ENCODE data around the gene LUC7L3. TPM values are rescaled to one million over a fixed set of nuclear protein-coding genes. Genes with fewer than 3 reads are reported as not detected.

LUC7L3 gene
- total RNA-seq, 3 donors from 2014 or later: 91.0 to 122 (median 114) TPM

DNA sequence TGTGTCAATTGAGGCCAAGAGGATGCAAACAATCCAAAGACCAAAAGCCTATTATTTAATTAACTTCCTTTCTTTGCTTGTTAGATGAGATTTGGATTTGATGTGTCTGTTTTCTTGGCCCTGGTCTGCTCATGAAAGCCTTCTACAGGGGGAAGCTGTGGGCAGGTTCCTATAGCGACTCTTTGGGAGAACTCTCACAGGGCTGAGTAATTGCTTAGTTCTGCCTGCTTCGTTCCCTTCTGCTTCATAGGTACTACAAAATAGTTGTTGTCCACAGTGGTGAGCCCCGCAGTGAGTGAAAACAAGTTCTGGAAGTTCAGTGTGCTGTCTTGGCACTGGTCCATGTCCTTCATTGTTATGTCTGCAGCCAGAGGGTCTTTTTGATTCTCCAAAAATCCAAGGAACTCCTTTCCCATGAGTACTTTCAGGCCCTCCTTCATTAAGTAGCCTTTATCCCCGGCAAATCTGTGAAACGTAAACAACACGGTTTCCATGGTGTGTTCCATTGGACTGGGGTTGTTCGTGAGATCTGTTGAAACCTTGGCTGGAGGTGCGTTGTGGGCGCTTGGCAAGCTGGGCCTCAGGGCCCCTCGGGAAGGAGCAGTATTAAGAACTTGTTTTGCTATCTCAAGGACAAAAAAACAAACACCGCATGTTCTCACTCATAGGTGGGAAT lies 77.9 kb downstream of the LUC7L3 start:
- H3K36me3 ChIP-seq (ENCODE audit: low read depth): no peaks in the 10 kb centered on the region
- H3K4me1 ChIP-seq (ENCODE audit: low read depth): no peaks in the 10 kb centered on the region
- no peak overlapping the region for H3K4me3 ChIP-seq
- TF ChIP-seq CTCF (IDR thresholded peaks at IDR 0.05): no peak
- DNase-seq (no peak), ATAC-seq (no peak)
- H3K9me3 ChIP-seq: no peaks in the 10 kb centered on the region
- intact Hi-C loops (cut with DNase I, micrococcal nuclease): no loop called here

DNA sequence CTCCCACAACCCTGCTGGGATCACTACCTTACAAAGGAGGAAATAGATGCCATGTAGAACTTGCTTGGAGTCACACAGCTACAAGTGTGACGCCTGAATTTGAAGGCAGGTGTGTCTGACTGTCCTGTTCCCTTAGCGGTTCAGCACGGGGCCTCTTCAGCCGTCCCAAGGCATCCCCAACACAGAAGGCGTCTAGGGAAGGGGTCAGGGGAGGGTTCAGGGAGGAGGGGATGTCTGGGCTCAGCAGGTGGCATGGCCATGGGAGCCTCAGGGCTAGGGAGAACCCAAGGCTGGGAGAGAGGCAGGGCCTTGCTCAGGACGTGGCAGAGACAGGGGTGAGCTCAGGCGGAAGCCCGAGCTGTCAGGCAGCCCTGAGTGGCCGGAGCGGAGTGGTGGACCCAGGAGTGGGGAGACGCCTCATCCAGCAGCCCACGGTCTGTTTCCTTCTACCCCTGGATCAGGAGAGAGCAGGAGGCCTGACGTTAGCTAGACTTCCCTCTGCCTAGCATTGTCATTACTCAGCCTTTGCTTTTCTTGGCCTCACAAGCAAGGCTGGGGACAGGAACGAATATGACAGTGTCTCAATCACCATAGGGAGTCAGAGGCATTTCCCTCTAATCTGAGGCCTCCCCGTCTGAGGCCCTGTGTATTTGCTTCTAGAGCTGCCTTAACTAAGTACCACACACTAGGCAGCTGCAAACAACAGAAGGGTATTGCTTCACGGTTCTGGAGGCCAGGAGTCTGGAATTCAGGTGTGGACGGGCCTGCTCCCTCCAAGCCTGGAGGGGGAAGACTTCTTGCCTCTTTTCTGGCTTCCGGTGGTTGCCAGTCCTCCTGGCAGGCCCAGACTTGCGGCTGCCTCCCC lies 79.3 kb downstream of the LUC7L3 start:
- peak; percentile 11 for ATAC-seq
- H3K36me3 ChIP-seq (ENCODE audit: low read depth): no peaks in the 10 kb centered on the region
- H3K4me1 ChIP-seq (ENCODE audit: low read depth): no peaks in the 10 kb centered on the region
- H3K9me3 ChIP-seq: no peaks in the 10 kb centered on the region
- TF ChIP-seq CTCF (IDR thresholded peaks at IDR 0.05): no peak
- intact Hi-C loops (cut with DNase I, micrococcal nuclease): no loop called here
- no peak for DNase-seq
- H3K4me3 ChIP-seq: no peak overlapping the region

- no peak for DNase-seq
- Histone ChIP-seq H3K36me3 (ENCODE audit: low read depth) (no peaks in the 10 kb centered on the region), H3K4me3 (no peak overlapping the region), H3K9me3 (no peaks in the 10 kb centered on the region), H3K4me1 (ENCODE audit: low read depth) (no peaks in the 10 kb centered on the region)
- intact Hi-C loops (cut with DNase I, micrococcal nuclease): no loop called here
- TF ChIP-seq CTCF (IDR thresholded peaks at IDR 0.05): no peak
- no peak for ATAC-seq
Observed at GRCh38 chr17:50799582-50799981, 80.2 kb downstream of the LUC7L3 start.

GRCh38 chr17:50800196-50800700 lies 80.8 kb downstream of the LUC7L3 start:
- TF ChIP-seq CTCF (IDR thresholded peaks at IDR 0.05): no peak
- ATAC-seq (no peak), DNase-seq (no peak)
- intact Hi-C loops (cut with DNase I, micrococcal nuclease): no loop called here
- no peaks in the 10 kb centered on the region for H3K9me3 ChIP-seq
- H3K4me1 ChIP-seq (ENCODE audit: low read depth): no peaks in the 10 kb centered on the region
- H3K4me3 ChIP-seq: no peak overlapping the region
- no peaks in the 10 kb centered on the region for H3K36me3 ChIP-seq (ENCODE audit: low read depth)

DNA sequence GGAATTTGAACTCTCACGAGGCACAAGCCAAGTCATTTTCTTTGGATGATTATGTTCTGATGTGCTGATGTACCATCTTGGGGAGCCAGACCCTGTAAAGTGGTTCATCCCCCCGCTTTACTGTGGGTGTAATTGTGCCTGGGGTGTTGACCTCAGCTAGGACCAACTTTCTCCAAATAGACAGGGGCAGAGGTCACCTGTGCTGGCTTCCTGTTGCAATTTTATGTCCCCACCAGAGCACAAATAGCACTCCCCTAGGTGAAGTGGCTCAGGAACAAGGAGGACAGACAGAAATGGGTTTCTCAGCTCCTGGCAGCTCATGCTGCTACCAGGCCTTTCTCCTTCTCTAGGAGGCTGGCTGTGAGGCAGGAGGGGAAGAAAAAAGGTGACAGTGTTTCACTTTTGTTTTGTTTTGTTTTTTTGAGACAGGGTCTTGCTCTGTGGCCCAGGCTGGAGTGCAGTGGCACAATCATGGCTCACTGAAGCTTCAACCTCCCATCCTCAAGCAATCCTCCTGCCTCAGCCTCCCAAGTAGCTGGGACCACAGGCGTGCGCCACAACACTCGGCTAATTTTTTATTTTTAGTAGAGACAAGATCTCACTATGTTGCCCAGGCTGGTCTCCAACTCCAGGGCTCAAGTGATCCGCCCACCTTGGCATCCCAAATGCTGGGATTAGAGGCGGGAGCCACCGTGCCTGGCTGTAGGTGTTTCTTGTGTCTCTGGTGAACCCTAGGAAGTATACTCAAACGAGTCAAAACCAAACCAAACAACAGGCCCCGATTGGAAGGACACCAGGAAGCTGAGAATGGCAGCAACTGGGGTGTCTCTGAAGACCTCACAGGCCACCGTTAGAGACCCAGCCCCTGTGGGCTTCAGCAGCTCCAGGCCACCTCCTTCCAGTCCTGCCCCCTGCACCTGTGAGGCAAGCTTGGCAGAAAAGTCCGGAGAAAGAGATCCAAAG lies 83.5 kb downstream of the LUC7L3 start:
- Histone ChIP-seq H3K36me3 (ENCODE audit: low read depth) (no peaks in the 10 kb centered on the region), H3K9me3 (no peaks in the 10 kb centered on the region), H3K4me3 (no peak overlapping the region), H3K4me1 (ENCODE audit: low read depth) (no peaks in the 10 kb centered on the region)
- intact Hi-C loops (cut with DNase I, micrococcal nuclease): no loop called here
- ATAC-seq (no peak), DNase-seq (no peak)
- TF ChIP-seq CTCF (IDR thresholded peaks at IDR 0.05): no peak
